GM21576 (cell line): Measurements from ENCODE around the gene CCL1.
"Not testable (repeated sequence)": the region's sequence is repeated elsewhere in the genome, so short reads cannot be mapped to it uniquely, and the experiment has no call there.

Experiments
- ATAC-seq: cut with Tn5 transposase; IDR thresholded peaks from one replicate; pipeline ENCODE4 v1.9.1; 2021; ENCODE audit warnings: mild to moderate bottlenecking, moderate library complexity; ENCODE audit not compliant: unreplicated experiment

The CCL1 gene

DNA sequence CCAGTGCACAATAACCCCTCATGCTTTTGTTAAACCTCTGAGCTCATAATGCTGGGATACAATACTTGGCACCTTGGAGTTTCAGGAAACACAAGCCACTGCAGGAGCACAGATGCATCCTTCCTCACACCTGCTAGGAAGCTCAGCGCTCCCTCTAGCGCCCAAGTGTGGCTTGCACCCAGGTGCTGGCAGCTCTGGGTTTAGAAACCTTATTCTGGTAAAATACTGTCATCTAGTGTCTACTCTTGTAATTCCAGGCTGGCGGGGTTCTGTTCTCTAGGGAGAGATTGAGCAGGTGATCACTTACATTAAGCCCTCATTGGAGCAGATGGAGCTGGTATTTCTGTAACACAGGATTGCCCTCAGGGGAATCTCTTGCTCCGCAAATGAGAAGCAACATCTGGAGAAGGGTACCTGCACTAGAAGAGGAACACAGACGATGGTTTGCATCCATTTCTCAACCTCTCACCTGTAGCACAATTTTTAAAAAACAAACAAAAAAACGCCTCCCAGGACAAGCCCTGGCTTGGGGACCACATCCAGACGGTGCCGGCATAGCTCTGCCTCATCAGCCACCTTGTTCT, 1.5 kb downstream of the CCL1 start:
- ATAC-seq: peak; percentile 59

- ATAC-seq: no peak
Measured at GRCh38 chr17:34360601-34361270, 2.3 kb downstream of the CCL1 start.

- no peak for ATAC-seq
Measured at GRCh38 chr17:34358631-34359030, 4.4 kb downstream of the CCL1 start.

DNA sequence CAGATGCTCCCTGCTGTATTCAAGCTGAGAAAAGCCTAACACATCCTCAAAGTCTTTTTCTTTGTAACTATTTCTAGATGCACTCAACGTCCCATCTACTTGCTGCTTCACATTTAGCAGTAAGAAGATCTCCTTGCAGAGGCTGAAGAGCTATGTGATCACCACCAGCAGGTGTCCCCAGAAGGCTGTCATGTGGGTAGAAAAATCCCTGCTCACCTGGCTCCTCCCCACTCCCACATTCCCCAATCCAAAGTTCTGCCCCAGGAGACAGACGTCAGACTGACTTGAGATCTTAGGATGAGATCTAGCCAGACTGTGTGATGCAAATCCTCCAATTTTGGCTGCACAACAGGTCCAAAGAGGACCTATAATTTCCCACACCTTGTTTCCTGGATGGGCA, 5.6 kb downstream of the CCL1 start:
- ATAC-seq: no peak

DNA sequence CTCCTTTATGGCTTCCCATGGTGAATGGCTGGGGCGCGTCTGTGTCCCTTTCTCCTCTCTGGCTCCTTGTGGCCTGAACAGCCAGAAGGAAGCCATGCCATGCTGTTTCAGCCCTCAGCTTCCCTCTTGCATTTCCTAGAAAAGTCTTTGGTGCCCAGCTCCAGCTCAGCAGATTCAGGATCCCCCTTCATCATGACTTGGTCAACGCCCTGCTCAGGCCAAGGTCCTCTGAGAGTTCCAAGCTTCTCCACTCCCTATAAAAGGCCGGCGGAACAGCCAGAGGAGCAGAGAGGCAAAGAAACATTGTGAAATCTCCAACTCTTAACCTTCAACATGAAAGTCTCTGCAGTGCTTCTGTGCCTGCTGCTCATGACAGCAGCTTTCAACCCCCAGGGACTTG, 6.8 kb downstream of the CCL1 start, which contains the start of gene CCL13:
CCL13 (plus strand) TSS at position 287 of the 400 bp plus-strand sequence; CDS start at position 334, 47 bp downstream.
- ATAC-seq: no peak

DNA sequence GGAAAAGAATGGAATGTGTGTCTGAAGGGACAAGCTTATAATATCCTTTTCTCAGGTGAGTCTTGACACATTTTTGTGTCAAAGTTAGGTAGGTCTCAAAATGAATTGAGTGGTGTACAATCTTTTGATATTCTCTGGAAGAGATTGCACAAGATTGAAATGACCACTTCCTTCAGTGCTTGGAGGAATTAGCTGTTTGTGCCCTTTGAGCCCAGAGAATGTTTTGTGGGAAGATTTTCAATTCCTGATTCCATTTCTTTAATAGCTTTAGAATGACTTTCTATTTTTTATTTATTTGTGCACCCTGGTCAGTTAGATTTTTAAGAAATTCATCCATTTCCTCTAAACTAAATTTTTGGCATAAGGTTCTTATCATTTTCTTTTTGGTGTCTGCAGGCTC, 8.4 kb downstream of the CCL1 start:
- ATAC-seq: no peak

DNA sequence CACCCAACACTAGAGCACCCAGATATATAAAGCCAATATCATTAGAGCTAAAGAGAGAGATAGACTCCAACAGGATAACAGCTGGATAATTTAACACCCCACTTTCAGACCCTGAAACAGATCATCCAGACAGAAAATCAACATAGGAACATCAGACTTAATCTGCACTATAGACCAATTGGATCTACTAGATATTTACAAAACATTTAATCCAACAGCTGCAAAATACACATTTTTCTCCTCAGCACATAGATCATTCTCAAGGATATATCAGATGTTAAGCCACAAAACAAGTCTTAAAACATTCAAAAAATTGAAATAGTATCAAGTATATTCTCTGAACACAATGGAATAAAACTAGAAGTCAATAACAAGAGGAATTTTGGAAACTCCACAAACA, 10.8 kb downstream of the CCL1 start:
- ATAC-seq: no peak

- ATAC-seq: no peak
Measured at GRCh38 chr17:34351096-34351495, 11.9 kb downstream of the CCL1 start.

GRCh38 chr17:34349751-34350150, 13.3 kb downstream of the CCL1 start:
- ATAC-seq: no peak

DNA sequence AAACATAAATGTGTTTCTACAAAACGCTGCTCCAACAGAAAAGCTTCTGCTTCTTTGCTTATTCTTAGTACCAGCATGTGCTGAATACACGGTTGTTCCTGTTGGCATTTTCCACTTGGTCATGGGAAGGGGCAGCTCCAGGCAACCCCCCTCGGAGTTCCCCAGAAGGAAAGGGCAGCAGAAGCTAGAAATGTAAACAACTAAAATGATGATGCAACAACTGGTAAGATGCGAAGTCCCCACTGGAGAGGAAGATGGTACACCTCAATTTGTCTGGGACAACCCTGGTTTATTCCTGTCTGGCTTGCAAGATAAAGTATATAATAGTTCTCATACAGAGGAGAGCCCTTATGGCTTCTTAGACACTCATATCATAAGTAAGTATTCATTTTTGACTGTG, 16.0 kb downstream of the CCL1 start:
- ATAC-seq: no peak

GRCh38 chr17:34341916-34342315, 21.1 kb downstream of the CCL1 start:
- ATAC-seq: no peak

- ATAC-seq: no peak
Measured at GRCh38 chr17:34339138-34339770, 23.8 kb downstream of the CCL1 start.

- no peak for ATAC-seq
Measured at GRCh38 chr17:34337701-34338100, 25.3 kb downstream of the CCL1 start.

DNA sequence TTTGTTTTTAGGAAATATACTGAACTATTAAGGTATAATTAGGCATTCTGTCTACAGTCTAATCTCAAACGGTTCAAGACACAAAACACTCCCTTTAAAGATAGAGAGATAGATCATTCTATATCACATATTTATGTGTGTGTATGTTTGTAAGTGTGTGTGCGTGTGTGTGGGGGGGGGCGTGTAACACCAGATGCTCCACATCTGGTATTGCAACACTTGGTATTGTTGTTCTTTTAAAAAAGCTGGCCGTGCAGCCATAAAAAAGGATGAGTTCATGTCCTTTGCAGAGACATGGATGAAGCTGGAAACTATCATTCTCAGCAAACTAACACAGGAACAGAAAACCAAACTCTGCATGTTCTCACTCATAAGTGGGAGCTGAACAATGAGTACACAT, 35.5 kb downstream of the CCL1 start:
- not testable (repeated sequence) for ATAC-seq

- no peak for ATAC-seq
Measured at GRCh38 chr17:34321964-34322363, 41.1 kb downstream of the CCL1 start.

DNA sequence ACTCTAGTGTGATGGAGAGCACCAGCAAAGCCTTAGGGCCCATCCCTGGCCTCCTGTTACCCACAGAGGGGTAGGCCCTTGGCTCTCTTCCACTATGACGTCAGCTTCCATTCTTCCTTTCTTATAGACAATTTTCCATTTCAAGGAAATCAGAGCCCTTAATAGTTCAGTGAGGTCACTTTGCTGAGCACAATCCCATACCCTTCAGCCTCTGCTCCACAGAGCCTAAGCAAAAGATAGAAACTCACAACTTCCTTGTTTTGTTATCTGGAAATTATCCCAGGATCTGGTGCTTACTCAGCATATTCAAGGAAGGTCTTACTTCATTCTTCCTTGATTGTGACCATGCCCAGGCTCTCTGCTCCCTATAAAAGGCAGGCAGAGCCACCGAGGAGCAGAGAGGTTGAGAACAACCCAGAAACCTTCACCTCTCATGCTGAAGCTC, 44.0 kb downstream of the CCL1 start, which contains the start of gene CCL8:
CCL8 (plus strand) TSS at position 397 of the 445 bp plus-strand sequence. CDS start 67 bp downstream, outside the sequence.
- no peak for ATAC-seq

DNA sequence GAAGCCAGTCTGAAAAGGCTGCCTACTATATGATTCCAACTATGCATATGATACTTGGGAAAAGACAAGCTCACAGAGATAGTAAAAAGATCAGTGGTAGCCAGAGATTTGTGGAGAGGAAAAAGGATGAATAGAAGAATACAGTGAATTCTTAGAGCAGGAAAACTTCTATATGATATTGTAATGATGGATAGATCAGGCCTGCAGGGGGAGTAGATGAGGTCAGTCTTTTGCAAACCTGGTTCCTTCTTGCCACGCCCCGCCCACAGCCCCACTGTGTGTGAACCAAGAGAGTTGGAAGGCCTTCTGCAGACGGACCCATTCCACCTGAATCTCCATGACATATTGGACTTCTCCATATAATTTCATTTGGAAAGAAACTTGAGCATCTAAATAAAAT, 44.6 kb downstream of the CCL1 start:
- no peak for ATAC-seq

- no peak for ATAC-seq
Measured at GRCh38 chr17:34314279-34314678, 48.8 kb downstream of the CCL1 start.

DNA sequence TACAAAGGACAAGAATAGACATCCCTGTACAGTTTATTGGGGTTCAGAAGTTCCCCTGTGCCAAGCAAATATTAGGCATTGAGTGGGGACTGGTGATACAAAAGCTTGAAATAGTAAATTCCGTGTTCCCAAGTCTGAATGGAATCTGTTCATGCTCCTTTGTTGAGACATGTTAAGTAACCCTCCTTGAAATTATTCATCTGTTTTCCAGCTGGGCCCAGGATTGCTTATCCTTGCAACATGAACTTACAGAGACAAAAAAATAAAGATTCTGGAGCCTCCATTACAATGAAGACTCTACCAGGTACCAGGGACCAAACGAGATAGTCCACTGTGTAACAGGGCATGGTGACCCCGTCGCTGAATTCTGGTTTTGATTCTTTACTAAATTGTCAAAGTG, 49.9 kb downstream of the CCL1 start:
- ATAC-seq: no peak

- ATAC-seq: no peak
Measured at GRCh38 chr17:34312080-34312479, 51.0 kb downstream of the CCL1 start.

- ATAC-seq: no peak
Measured at GRCh38 chr17:34311291-34311690, 51.7 kb downstream of the CCL1 start.
